NT2/D1 (cell line): Measurements from ENCODE around the gene HOXA11.

ENCODE experiments used
- DNase-seq: peaks from one replicate; pipeline ENCODE4 v3.0.0-alpha.2; 2011; ENCODE audit warnings: low read depth, low spot score
- H3K27me3 ChIP-seq: 2 replicates; pipeline ENCODE4 v1.6.0; 2011; ENCODE audit warnings: mild to moderate bottlenecking; ENCODE audit not compliant: insufficient read length, insufficient read depth
- H3K36me3 ChIP-seq: 2 replicates; pipeline ENCODE4 v1.6.1; 2011; ENCODE audit warnings: mild to moderate bottlenecking, low read length, mixed read lengths; ENCODE audit not compliant: insufficient read depth, insufficient read length
- H3K4me1 ChIP-seq: 2 replicates; pipeline ENCODE4 v1.5.1; 2011; ENCODE audit not compliant: insufficient read depth, insufficient read length
- H3K4me3 ChIP-seq: 2 replicates; pipeline ENCODE4 v1.5.1; 2011; ENCODE audit warnings: low read depth; ENCODE audit not compliant: insufficient read length
- H3K9ac ChIP-seq: 2 replicates; pipeline ENCODE4 v1.6.0; 2011; ENCODE audit warnings: low read depth; ENCODE audit not compliant: insufficient read length
- H3K9me3 ChIP-seq: 2 replicates; pipeline ENCODE4 v1.5.1; 2011; ENCODE audit warnings: mild to moderate bottlenecking, low read length; ENCODE audit not compliant: insufficient read depth
- SUZ12 ChIP-seq: IDR thresholded peaks from 2 replicates; pipeline ENCODE4 v1.6.1; 2011; ENCODE audit not compliant: insufficient read length, insufficient read depth; ENCODE audit errors: extremely low read depth
- YY1 ChIP-seq: IDR thresholded peaks from 2 replicates; pipeline ENCODE4 v1.6.1; 2011; ENCODE audit not compliant: insufficient read length, insufficient read depth
- ZNF274 ChIP-seq: IDR thresholded peaks from 2 replicates; pipeline ENCODE4 v1.6.1; 2011; ENCODE audit warnings: mild to moderate bottlenecking, low read depth, low read length

The HOXA11 gene

DNA sequence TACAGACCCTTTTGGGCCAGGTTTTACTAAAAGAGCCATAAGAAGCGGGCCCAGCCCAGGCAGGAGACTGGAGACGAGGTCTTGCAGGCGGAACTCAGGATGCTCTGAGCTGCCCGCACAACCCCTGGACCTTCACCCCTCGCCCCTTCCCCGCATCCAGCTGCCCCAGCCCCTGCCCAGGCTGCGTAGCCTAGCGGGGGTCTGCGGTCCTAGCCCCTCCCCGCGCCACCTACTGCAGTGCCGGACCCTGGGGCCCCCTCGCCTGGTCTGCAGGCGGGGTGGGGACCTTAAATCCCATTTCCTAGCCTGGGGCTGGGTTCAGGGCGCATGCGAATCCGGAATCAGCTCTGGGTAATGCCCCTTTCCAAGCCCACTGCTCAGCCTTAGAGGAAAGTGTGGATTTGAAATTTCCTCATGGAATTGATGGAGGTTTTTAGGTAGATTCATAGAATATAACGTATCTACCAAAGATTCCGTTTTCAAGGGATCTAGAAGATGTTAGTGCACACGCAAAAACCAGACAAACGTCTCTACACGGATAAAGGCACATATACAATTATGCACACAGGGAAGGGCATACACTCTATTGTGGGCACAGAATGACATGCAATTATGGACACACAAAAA, 32.1 kb downstream of the HOXA11 start:
- H3K9ac ChIP-seq = no peak overlapping the region
- no peak overlapping the region for H3K4me3 ChIP-seq
- H3K27me3 ChIP-seq = peaks cover 100% of the 10 kb centered on the region
- H3K4me1 ChIP-seq = peaks cover 3% of the 10 kb centered on the region
- H3K36me3 ChIP-seq = no peaks in the 10 kb centered on the region
- TF ChIP-seq ZNF274 = no peak
- TF ChIP-seq YY1 = no peak
- TF ChIP-seq SUZ12 = no peak
- H3K9me3 ChIP-seq = peaks cover 10% of the 10 kb centered on the region
- no peak for DNase-seq

DNA sequence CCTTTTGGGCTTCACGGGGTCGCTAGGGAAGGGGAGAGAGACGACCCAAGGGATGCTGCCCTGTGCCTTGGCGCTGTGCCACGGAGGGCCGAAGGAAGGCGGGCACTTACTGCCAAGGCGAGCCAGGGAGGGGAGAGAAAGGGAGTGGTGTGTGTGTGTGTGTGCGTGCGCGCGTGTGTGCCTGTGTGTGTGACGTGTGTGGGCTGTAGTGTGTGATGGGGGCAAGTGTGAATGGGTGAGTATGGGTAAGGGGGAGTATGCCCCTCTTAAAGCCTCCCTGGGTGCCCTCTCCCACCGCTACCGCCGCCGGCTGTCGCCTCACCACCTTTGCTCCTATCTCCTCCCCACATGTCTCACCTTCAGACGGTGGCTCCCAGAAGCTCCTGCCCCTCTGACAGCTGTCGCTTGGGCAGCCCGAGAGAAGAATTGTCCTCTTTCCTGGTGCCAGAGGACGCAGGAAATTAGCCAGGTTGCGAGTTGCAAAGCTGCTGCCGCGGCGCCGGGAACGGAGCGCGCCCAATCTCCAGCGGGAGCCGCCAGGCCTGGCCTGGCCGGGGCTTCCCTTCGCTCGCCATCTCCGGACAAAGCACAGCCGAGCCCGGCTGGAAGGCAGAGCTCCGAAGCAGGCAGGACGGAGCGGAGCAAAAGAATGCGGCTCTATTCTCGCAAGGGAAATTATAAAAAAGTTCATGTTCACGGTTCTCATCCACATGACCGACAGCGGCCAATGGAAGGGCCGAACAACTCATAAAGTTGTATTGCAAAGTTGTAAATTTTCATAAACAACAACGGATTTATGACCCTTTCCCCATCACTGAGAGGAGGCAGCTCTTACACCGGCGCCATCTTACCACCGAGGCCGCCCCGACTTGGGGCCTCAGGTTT, 32.9 kb downstream of the HOXA11 start, which contains the start of gene HOXA3:
Gene HOXA3, minus strand, starts transcription at position 653 of the 885 bp plus-strand sequence. CDS start 41,943 bp downstream, outside the sequence.
- Histone ChIP-seq H3K36me3 (no peaks in the 10 kb centered on the region), H3K4me1 (peaks cover 3% of the 10 kb centered on the region), H3K9me3 (peaks cover 3% of the 10 kb centered on the region), H3K4me3 (peak within 1 kb of the TSS; percentile 42), H3K9ac (no peak within 1 kb of the TSS), H3K27me3 (peaks cover 100% of the 10 kb centered on the region)
- TF ChIP-seq ZNF274 (no peak), YY1 (no peak), SUZ12 (no peak)
- no peak for DNase-seq

DNA sequence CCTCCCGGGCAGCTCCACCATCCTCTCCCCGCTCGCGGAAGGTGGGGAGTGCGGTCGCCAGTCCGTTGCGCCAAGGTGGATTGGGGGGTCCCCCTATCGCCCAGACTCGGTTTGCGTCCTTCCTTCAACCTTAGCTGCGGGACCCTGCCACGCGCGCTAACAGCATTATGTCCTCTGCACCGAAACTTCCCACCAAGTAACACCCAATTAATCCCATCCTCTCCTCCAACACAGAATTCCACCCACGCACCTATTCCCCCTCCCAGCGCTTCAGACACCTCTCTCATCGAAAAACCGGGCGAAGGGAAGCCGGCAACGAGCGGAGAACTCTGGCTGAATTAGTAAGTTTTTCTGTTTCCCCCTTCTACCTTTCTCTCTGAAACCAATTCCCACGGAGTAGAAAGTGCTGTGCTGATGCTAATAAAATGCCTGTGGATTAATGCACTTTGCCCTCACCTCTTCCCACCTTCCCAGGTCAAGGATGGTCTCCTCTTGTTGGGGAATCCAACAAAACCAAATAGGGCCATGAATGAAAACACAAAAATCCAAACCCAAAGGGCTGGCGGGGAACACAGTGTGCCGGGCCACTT, 33.6 kb downstream of the HOXA11 start:
- H3K36me3 ChIP-seq = no peaks in the 10 kb centered on the region
- H3K9me3 ChIP-seq = no peaks in the 10 kb centered on the region; the same call in 1 of the 2 replicates
- H3K9ac ChIP-seq = peak overlapping the region; percentile 12
- TF ChIP-seq SUZ12 (no peak), ZNF274 (no peak), YY1 (no peak)
- peaks cover 3% of the 10 kb centered on the region for H3K4me1 ChIP-seq
- no peak for DNase-seq
- H3K27me3 ChIP-seq = peaks cover 100% of the 10 kb centered on the region
- H3K4me3 ChIP-seq = peak overlapping the region; percentile 42

DNA sequence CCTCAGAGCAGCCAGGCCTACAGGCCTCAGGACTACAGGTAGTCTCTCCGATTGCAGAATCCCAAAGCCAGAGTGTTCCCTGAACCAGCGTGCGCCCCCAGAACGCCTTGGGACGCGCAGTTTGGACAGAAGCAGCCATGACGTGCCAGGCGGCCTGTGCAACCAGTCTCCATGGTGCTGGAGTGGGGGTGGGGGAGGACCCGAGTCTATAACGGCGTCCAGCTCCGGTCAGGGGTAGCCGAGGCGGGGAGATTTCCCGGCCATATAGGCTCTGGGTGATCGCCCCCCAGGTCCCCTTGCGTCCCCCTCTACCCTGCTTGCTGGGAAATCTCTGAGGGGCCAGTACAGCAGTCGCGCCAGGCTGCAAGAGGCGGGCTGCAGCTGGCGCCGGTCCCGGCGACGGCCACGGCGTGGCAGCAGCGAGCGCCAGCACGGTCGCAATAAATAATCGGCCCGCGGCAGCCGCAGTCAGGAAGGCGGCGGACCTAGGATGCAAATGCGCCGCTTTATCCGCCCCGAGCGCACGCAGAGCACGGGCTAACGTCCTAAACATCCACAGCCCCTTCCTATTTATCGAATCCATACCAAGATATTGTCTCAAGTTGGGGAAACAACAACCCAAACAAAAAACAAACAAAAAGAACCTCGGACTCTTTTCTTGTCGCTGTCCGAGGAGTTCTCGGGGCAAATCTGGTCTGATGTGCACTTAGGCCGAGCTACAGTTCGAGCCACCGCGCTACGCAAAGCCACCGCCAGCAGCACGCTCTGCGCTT, 34.3 kb downstream of the HOXA11 start:
- Histone ChIP-seq H3K27me3 (peaks cover 100% of the 10 kb centered on the region), H3K4me3 (peak overlapping the region; percentile 42), H3K9ac (peak overlapping the region; percentile 12), H3K4me1 (peaks cover 3% of the 10 kb centered on the region), H3K36me3 (no peaks in the 10 kb centered on the region), H3K9me3 (no peaks in the 10 kb centered on the region; the same call in 1 of the 2 replicates)
- TF ChIP-seq YY1 (no peak), SUZ12 (no peak), ZNF274 (no peak)
- no peak for DNase-seq

DNA sequence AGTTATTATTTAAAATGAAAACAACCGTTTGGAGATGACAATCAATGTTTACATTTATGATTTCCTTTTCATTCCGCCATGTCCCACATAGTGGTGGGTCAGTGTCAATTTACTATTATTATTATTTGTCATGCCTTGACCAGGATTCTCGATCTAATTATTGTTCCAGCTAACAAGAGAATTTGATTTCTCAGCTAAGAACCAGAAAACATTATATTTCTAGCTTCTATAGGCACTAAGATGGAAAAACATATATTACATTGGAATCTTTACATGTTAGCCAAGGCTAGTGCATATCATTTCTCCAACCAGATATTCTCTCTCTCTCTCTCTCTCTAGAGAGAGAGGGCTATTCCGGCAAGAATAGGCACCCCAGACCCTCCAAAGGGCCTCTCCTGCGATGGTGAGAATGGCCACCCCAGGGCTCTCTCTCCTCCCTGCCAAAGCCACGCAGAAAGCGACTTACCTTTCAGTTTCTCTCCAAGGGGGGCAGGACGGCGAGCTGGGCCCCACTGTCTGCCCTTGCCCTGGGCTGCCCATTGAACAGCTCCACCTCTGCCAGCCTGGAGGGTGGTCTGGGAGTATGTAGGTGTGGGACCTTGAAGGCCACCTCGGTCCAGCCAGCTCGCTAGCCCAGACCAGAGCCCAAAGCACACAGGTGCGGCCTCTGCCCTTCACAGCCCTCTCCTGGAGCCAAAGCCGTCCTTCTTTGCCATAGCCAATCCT, 35.0 kb downstream of the HOXA11 start:
- H3K4me1 ChIP-seq = peaks cover 3% of the 10 kb centered on the region
- no peaks in the 10 kb centered on the region; the same call in 1 of the 2 replicates for H3K9me3 ChIP-seq
- peak overlapping the region; percentile 42 for H3K4me3 ChIP-seq
- TF ChIP-seq SUZ12 (no peak), YY1 (no peak), ZNF274 (no peak)
- no peaks in the 10 kb centered on the region for H3K36me3 ChIP-seq
- peak overlapping the region; percentile 12 for H3K9ac ChIP-seq
- peaks cover 100% of the 10 kb centered on the region for H3K27me3 ChIP-seq
- DNase-seq = no peak

DNA sequence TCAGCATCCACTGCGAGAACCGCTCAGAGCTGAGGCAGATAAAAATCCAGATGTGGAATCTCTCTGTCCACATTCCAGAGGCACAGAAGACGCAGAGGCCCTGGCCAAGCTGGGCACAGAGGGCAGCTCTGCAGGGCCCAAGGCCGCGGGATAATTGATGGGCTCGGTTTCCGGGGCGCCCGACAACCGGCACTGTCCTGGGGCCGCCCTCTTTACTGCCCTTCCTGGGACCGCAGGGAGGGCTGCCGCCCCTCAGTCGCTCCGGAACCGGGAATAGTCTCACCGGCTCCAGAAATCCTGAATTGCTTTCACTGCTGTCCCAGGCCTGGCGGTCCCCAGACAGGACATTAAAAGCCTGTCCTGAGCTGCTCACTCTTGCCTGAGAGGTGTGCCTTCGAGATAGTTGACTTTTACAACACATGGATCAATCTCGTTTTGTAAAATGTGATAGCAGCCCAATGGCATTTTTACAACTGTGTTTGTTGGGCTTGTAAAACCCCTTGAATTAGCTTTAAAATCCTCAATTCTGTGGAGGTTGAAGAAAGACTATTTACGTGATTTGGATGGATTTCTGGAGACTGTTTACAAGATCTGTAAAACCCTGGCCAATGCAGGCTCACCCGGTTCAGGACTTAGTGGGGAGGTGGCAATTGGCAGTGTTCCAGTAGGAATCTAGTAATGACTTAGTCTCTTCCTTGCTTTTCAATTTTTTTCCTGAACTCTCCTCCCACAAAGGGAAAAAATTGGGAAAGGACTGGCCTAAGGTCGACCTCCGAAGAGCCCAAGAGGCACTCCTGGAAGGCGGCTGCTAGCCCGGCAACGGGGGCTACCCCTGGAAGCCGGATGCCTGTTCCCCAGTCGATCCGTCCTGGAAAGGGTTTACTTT, 36.0 kb downstream of the HOXA11 start:
- TF ChIP-seq YY1 (no peak), ZNF274 (no peak), SUZ12 (no peak)
- H3K36me3 ChIP-seq = no peaks in the 10 kb centered on the region
- no peak overlapping the region for H3K4me3 ChIP-seq
- H3K9ac ChIP-seq = no peak overlapping the region
- peaks cover 3% of the 10 kb centered on the region for H3K4me1 ChIP-seq
- peaks cover 100% of the 10 kb centered on the region for H3K27me3 ChIP-seq
- no peaks in the 10 kb centered on the region; the same call in 1 of the 2 replicates for H3K9me3 ChIP-seq
- DNase-seq = no peak
